GM12801 (cell line): Measurements from ENCODE around the gene ARHGAP32.

ENCODE experiments used
- CTCF ChIP-seq: IDR thresholded peaks from one replicate; pipeline ENCODE4 v1.5.1; 2011; ENCODE audit warnings: control low read depth; ENCODE audit not compliant: insufficient read length; ENCODE audit errors: extremely low read depth

The ARHGAP32 gene

GRCh38 chr11:128924104-128924503 lies 268.0 kb downstream of the ARHGAP32 start:
- no peak for TF ChIP-seq CTCF

GRCh38 chr11:128921793-128922192 lies 270.3 kb downstream of the ARHGAP32 start:
- no peak for TF ChIP-seq CTCF

GRCh38 chr11:128920666-128921065 lies 271.5 kb downstream of the ARHGAP32 start:
- no peak for TF ChIP-seq CTCF

GRCh38 chr11:128919216-128919615 lies 272.9 kb downstream of the ARHGAP32 start:
- TF ChIP-seq CTCF: no peak

DNA sequence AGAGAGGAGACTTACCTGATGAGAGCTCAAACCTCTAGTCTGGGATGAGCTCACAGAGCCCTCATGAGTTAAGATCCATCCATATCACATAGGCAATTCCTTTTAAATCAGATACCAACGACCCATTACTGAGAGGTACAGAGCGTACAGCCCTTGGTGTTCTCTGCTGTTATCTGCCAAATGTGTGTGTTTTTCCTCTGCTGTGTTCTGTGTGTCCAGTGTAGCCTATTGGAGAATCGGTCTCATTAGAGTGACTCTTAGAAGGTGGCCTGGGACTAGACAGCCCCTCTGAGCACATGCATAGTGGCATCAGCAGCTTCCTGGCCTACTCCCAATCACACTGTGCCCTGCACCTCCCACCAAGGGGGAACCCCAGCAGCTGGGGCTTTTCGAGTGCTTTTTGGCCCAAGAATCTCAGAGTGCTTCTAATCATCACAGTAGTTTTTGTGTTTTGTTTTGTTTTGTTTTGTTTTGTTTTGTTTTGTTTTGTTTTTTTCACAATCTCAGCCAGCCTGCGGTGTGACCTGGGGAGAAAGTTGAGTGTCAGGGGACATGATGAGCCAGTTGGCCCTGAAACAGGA lies 274.9 kb downstream of the ARHGAP32 start:
- no peak for TF ChIP-seq CTCF

GRCh38 chr11:128916681-128917080 lies 275.4 kb downstream of the ARHGAP32 start:
- no peak for TF ChIP-seq CTCF

- no peak for TF ChIP-seq CTCF
These were observed 276.0 kb downstream of the ARHGAP32 start for GRCh38 chr11:128916037-128916572.
